Neural cell (in vitro differentiated cells): Measurements from ENCODE around the gene ROBO1.

Experiments used
- EP300 ChIP-seq: fragments of 450-650 bp; conservative IDR thresholded peaks from 2 replicates; pipeline ENCODE4 v1.6.1; 2014; ENCODE audit warnings: antibody characterized with exemption, mild to moderate bottlenecking, moderate library complexity; ENCODE audit not compliant: poor library complexity, severe bottlenecking
- EZH2 ChIP-seq: fragments of 200-600, 300-800 bp; shearing (Covaris generic), sonication (generic); IDR thresholded peaks from 2 replicates; pipeline ENCODE4 v1.6.1; 2014; ENCODE audit warnings: antibody characterized with exemption, low read length, borderline replicate concordance, mild to moderate bottlenecking; ENCODE audit not compliant: insufficient read depth, poor library complexity, severe bottlenecking
- MXI1 ChIP-seq: fragments of 450-650 bp; conservative IDR thresholded peaks from 2 replicates; pipeline ENCODE4 v1.6.1; 2014; ENCODE audit warnings: antibody characterized with exemption, mild to moderate bottlenecking; ENCODE audit not compliant: poor library complexity, severe bottlenecking
- POLR2AphosphoS5 ChIP-seq: IDR thresholded peaks from 2 replicates; pipeline ENCODE4 v1.6.1; 2012
- RAD21 ChIP-seq: fragments of 450-650 bp; conservative IDR thresholded peaks from 2 replicates; pipeline ENCODE4 v1.6.1; 2014; ENCODE audit warnings: antibody characterized with exemption, mild to moderate bottlenecking, moderate library complexity
- REST ChIP-seq: IDR thresholded peaks from 2 replicates; pipeline ENCODE4 v1.6.1; 2012; ENCODE audit warnings: borderline replicate concordance
- TF ChIP-seq, protein P1 (sequence below): fragments of 450-650 bp; IDR thresholded peaks from 2 replicates; pipeline ENCODE4 v1.5.1; 2014; ENCODE audit warnings: antibody characterized with exemption, mild to moderate bottlenecking, moderate library complexity; ENCODE audit not compliant: poor library complexity, severe bottlenecking

GRCh38 chr3:78781351-78781750 lies 986.4 kb downstream of the ROBO1 start:
- TF ChIP-seq, protein P1, sequence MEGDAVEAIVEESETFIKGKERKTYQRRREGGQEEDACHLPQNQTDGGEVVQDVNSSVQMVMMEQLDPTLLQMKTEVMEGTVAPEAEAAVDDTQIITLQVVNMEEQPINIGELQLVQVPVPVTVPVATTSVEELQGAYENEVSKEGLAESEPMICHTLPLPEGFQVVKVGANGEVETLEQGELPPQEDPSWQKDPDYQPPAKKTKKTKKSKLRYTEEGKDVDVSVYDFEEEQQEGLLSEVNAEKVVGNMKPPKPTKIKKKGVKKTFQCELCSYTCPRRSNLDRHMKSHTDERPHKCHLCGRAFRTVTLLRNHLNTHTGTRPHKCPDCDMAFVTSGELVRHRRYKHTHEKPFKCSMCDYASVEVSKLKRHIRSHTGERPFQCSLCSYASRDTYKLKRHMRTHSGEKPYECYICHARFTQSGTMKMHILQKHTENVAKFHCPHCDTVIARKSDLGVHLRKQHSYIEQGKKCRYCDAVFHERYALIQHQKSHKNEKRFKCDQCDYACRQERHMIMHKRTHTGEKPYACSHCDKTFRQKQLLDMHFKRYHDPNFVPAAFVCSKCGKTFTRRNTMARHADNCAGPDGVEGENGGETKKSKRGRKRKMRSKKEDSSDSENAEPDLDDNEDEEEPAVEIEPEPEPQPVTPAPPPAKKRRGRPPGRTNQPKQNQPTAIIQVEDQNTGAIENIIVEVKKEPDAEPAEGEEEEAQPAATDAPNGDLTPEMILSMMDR, result no peak
- no peak for TF ChIP-seq EZH2
- no peak for TF ChIP-seq MXI1
- no peak for TF ChIP-seq RAD21
- TF ChIP-seq EP300, result no peak
- no peak for TF ChIP-seq POLR2AphosphoS5
- no peak for TF ChIP-seq REST
